NCI-H2227 (cell line): ENCODE measurements around the gene YWHAH.
"Not testable (repeated sequence)": the region's sequence is repeated elsewhere in the genome, so short reads cannot be mapped to it uniquely, and the experiment has no call there.

ENCODE experiments used
- DNase-seq: peaks from one replicate; lab custom pipeline; 2025; ENCODE audit not compliant: unreplicated experiment; lab: John Stamatoyannopoulos, UW

Gene YWHAH

GRCh38 chr22:31977939-31978338 lies 33.6 kb downstream of the YWHAH start:
- DNase-seq: no peak

DNA sequence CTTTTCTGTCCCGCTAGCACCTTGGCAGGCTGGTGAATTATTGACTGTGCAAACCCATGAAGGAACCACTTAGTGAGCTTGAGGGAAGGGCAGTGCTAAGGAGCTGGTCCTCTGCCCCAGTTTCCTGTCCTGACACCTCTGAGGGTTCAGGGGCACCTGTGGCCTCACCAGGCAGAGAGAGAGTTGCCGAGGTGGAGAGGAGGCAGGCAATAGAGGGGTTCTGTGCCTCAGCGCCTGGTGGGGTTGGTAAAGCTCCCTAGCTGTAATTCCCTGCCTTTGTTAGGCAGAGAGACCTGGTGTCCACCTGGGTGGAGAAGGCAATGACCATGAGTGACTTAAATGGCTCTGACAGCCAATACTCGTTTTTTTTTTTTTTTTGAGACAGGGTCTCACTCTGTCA lies 36.3 kb downstream of the YWHAH start:
- no peak for DNase-seq

- not testable (repeated sequence) for DNase-seq
Measured at GRCh38 chr22:31981976-31982375, 37.6 kb downstream of the YWHAH start.

DNA sequence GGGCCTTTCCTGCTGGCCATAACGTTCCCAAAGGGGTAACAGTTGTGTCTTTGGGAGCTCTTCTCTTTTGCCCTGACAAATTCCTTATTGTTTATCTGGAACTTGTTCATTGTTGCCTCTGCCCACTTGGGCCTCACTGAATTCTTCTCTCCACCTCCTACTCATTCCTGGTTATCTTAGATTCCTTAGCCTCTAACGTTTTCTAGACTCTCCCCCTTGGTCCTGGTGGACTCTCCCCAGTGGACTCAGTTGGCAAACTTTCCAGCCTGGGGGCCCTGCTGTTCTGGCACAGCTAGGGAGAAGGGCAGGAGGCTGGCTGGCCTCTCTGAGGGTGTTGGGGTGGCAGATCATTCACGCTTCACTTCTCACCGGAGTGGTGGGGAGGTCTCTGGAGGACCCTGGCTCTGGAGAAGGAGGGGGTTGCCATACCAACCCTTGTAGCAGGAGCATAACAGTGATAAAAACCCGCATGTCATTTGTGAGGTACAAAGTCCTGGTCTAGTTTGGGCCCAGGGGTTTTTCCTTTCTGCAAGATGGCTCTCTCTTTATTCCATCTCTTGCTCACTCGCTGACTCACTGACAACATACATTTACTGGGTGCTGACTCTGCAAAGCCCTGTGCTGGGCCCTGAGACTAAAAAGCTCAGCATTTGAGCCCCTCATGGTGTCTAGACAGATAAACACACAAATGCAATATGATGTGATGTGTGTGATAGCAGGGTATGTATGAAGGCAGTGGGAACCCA lies 39.7 kb downstream of the YWHAH start:
- no peak for DNase-seq

GRCh38 chr22:31987218-31987617 lies 42.9 kb downstream of the YWHAH start:
- DNase-seq: no peak

DNA sequence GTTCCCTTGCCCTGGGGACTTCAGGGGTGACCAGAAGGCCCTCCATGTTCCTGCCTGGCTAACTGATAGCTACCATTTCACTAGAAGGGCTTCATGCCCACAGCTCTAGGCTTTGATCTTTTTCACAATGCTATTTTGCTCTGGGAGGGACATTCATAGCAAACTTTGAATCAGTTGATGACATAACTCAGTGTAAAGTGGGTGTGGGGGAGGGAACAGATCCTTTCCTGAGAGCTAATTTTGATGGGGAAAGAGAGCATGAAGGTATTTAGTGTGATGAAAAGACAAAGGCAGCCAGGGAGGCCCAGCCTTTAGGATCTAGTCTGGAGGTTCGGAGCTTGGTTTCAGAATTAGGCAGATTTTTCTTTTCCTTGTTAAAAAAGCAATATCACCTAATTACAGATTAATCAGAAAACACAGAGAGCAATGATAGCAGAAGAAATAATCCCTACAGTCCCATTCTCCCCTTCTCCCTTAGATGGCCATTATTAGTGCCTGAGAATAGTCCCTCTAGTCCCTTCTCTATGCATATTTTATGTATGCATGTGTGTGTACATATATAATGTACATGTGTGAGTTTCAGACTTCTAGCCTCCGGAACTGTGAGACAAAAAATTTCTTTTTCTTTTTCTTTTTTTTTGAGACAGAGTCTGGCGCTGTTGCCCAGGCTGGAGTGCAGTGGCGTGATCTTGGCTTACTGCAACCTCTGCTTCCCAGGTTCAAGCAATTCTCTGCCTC lies 46.9 kb downstream of the YWHAH start:
- DNase-seq: no peak

DNA sequence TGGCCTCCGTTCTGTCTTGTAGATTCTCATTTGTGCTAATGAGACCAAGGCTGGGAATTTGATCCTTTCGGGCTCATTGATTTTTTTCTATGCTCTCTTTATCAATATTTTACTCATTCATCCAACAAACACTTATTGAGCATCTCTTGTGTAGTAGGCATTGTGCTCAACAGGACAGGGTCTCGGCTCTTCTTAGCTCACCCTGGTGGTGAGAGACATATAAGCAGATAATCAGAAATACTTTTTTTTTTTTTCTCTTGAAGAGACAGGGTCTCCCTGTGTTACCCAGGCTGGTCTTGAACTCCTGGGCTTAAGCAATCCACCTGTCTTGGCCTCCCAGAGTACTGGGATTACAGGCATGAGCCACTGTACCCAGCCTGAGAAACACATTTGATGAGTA lies 50.7 kb downstream of the YWHAH start:
- no peak for DNase-seq

DNA sequence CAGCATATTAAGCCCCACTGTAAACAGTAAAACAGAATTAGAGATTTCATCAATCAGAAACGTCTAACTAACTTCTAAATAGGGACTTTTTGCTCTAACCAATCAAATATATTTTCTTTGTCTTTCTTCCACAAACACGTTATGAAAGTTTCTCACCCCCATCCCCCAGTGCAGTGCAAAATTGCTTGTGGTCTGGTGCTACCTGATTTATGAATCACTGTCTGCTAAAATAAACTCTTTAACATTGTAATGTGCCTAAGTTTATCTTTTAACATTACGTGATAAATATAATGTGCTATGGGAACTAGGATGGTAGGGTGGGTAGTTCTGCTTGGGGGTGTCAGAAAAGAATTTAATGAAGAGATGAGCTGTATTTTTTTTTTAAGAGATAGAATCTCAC lies 51.5 kb downstream of the YWHAH start:
- DNase-seq: no peak

DNA sequence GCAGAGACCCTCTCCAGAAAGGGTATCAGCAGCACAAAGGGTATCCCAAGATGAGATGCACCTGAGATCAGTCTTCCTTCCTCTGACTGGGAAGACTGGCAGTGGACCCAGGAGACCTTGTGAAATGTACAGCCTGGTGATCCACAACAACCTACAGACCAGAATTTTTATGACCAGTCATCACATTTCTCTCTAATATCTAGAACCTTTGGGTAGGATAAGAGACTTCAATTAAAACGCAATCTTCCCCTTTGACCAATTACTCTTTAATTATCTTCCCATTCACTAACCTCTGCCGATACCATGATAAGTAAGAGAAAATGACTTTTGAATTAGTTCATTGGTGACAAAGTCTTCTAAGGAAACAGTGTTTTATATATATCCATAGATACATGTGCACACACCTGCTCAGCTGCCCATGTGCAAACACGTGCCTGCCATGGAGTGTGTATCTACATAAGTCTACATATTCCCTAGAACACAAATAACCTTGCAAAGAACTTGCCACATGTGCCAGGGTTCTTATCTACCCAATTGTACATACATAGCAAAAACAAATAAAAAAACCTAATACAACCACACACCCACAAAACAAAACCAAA lies 54.5 kb downstream of the YWHAH start:
- DNase-seq: no peak

DNA sequence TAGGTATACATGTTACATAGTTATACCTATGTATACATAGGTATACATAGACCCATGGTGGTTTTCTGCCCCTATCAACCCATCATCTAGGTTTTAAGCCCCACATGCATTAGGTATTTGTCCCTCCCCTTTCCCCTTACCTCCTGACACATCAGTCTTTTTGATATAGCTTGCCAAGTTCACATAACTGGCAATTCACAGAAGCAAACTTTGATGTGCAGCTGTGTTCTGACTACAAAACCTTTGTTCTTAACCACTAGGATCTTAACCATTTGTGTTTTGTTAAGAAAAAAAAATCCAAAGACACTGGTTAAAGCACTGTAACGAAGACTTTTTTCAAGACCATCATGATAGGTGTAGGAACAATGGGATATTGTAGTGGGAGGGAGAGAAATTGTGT lies 55.8 kb downstream of the YWHAH start:
- DNase-seq: no peak

- no peak for DNase-seq
Measured at GRCh38 chr22:32005453-32005852, 61.1 kb downstream of the YWHAH start.
